HG02973 (cell line): Measurements from ENCODE around the gene GRAMD1B.

Experiments
- ATAC-seq: cut with Tn5 transposase; IDR thresholded peaks from one replicate; pipeline ENCODE4 v1.9.1; 2021; ENCODE audit warnings: moderate library complexity; ENCODE audit not compliant: unreplicated experiment

The GRAMD1B gene

DNA sequence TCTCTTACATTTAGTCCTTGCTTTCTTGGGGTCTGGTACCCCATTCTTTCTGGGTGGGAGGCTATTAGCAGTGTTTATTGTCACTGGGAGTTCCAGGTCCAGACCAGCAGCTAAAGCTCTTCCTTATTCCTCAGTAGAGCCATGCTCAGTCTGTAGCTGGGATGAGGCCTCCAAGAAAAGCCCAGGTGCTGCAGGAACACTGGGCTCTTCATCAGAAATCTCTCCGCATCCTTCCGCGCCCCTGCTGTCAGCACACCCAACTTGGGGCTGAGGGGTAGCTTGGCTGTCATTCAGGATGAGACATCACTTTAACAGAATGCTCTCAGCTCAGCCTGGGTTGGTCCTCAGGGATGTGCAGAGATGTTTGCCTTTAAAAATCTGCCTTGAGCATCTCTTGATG is 97.5 kb downstream of the GRAMD1B start:
- ATAC-seq, result no peak

DNA sequence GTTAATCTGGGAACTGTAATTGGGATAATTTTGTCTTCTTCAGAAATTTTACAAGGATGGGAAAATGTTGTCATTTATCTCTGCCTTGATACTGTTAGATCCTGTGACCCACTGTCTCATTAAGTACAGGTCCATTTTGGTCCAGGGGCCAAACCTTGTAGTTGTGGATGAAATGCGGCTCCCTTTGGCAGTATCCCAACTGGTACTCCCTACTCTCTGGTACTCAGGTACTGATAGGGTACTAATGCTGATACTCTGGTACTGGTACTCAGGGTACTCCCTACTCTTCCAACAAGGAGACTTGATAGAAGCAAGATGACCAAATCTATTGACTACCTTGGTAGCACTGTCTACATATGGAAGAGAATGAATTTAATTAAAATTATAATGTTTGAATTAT is 97.9 kb downstream of the GRAMD1B start:
- no peak for ATAC-seq

DNA sequence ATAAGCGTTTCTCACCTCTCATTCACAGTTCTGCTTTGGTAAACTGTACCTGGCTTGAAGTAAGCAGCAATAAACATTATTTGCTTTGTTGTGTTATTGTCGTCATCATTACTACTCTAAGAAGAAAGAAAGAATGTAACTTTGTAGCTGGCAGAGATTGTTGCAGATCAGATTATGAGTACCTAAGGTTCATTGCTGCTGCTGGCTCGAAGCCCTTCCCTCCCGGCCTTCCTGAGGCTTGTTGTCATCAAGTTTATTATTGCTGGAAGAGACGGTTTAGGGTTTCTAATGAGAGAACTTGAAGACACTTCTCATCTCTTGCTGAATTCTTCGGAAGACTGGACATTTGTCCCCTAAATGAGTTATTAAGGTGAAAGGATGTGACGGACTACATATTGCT is 101.3 kb downstream of the GRAMD1B start:
- no peak for ATAC-seq

DNA sequence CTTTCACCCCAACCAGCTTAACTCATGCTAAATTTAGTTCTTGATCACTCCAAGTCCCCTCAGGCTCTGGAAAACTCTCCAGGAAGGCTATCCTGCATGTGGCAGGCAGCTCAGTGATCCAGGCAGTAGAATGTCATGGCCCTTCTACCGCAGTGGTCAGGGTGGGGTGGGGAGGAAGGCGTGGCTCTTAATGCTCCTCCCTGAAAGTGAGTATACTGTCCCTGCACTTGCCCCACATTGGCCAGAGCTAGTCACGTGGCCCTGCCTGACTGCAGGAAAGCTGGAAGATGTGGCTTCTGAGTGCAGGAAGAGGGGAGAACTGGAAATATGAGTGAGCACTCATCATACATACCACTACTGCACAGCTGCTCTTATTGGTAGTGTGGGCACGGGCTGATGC is 102.1 kb downstream of the GRAMD1B start:
- no peak for ATAC-seq

DNA sequence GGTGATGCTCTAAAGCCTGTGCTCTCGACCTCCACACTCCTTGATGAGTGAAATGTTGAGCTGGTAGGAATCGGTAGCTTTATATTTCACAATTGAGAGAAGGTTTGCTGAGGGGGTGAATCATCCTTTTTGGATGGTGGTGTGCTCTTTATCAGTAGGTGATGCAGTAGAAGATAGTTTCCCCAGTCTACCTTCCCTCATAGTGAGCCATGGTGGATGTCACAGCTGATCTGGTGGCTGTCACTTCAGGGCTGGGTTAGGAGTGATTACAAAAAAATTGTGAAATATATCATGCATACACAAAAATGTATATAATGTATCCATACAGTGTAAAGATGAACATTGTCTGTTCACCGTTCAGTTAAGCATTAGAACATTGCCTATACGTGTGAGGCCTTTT is 105.3 kb downstream of the GRAMD1B start:
- no peak for ATAC-seq

DNA sequence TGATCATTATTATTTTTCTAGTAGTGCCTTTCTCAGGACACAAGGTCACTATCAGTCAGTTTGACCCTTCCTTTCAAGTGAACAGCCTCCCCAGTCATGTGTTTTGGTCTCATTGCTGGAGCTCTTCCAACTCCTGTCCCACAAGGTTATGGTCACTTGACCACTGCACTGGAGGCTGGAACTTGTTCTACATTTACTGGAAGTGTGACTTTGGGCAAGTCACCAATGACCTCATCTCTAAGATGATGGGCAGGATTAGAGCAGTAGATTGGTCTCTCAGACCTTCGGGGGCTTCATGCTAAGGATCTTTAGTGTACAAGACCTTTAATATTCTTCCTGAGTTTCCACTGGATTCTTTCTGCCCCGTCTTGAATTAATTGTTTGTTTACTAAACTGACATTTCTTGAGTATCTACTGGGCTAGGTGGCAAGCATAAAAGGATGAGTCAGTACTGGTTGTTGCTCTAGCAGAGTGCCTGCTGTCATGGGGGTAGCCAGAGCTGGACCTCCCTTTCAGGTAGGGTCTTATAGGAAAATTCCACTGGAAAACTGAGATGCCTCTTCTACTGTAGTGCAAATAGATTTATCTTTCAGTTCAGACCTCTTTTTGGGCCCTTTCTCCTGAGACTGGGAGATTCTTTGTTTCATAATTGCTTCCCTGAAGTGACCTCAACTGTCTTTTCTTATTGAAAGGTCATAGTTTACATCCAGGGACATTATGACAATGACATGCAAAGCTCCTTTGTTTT is 106.8 kb downstream of the GRAMD1B start:
- no peak for ATAC-seq

DNA sequence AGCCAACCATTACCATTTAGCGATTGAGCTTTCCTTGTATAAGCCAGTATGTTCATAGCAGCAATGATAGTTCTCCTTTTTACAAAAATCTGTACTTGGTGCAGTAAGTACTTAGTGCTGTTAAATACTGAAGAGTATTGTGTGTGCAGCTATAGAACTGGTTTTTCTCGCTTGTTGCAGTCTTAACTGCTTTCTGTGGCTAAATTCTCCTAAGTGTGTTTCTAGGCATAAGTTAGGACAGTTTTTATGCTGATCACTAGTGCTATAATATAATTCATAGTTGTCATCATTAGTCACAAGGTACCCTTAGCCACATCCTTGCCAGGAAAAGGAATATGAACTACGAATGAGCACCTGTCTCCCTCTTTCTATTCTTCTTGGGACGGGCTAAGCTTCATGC is 107.7 kb downstream of the GRAMD1B start:
- no peak for ATAC-seq

DNA sequence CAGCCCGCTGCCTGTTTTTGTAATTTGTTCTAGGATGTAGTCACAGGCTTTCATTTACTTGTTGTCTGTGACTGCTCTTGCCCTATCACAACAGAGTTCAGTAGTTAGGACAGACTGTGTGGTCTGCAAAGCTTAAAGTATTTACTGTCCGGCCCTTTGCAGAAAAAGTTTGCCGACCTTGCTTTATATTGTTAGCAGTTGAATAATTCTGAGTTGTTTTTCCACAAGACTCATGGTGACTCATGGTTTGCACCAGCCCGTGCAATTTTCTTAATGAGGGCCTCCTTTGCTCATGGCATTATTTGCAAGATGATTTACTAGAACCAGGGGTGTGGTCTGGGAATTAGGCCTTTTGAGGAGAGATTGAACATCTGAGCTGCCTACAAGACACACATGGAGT is 113.7 kb downstream of the GRAMD1B start:
- ATAC-seq, result no peak

DNA sequence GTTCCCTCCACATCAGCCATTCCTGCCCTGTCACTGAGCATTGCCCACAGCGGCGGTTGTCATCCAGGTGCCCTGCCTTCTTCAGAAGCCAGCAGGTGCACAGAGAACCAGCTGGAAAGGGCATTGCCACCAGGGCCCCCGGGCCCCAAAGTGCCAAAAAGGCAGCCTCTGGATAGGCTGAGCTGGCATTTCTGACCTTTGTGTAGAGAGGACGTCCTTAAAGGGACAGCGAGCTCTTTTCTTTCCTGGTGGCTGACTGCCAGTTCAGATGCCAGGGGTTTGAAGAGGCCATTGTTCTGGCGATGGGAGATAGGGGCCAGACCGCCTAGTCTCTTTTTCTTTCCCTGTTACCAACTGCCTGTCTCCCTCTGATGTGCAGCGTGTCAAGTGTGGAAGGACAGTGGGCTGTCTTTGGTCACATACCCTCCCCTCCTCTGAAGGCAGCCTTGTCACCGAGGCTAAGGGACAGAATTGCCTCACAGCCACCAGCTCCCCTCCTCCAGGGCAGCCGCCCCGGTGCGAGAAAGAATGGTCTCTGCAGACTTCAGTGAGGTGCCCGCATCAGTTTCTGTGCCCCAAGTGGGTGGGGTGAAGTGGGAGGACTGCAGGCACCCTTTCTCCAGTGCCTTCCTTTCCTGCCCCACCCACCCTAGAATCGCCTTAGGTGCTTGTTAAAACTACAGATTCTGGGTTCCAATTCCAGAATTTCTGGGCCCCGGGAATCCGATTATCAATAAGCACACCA is 114.7 kb downstream of the GRAMD1B start:
- no peak for ATAC-seq

DNA sequence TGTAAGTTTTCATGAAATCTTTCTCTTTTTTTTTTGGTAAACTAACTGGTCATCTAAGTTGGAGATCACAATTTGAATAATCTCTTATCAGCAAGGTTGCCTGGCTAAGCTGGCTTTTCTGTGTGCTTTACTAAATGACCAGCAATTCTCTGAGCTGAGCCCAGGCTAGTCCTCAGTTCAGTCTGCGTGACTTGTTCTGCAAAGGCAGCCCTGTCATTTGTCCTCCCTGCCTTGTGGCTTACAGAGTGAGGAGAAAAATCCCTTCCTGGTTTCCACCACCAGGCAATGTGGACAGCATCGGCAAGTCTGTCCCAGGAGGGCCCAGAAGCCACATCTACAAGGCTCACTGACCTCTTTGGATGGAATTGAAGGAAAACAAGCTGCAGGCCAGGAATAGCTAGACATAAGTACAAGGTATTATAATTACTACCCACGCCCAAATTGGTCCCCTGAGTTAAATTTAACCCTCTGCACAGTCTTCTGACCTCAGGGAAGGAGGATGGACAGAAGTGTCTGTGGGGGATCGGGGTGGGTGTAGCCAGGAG is 115.7 kb downstream of the GRAMD1B start:
- ATAC-seq, result no peak

DNA sequence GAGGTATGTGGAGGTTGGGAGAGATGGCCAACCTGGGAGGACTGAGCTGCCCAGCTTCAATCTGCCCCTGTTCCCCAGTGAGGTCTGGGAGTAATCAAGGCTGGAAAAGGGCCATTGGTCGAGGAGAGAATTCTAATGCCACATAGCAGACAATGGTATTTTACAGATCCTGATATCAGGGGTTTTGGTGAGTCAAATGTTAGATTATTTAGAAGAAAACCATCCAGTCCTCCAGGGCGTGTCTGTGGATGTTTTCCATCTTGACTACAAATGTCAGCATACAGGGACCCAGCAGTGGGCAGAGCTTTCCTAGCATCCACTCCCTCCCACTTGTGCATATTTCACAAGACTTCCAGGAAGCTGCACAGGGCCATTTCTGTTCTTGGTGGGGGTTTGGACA is 116.4 kb downstream of the GRAMD1B start:
- ATAC-seq, result no peak

DNA sequence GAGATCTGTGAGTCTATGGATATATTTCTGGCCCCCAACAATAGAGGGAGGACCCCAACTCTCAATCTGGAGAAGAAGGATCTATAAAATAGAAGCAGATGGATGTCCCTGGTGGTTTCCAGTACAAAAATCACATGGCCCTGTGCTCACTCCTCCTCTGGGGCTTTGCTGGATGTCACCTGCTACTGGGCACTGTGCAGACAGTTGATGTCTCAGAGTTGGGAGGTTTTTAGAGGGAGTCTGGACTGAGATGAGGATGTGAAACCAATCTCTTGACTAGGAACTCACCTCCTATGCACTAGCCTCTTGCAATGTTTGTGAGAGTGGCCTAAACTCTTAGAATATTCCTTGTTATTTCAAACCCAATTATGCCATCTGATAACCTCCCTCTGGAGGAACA is 117.1 kb downstream of the GRAMD1B start:
- peak; percentile 92 for ATAC-seq

DNA sequence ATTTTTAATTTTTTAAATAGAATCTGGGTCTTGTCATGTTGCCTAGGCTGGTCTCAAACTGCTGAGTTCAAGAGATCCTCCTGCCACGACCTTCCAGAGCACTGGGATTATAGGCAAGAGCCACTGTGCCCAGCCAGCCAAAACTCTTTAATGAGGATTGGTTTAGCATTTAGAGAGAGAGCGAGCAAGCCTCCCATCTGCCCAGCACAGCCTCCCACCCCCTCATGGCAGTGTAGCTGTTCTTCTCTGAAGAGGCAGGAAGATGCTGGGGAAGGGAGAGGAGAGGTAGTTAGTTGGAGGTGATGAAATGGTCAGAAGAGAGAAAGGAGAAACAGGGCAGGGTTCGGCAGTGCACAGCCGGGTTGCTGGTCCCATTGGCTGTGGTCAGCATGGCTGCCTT is 118.7 kb downstream of the GRAMD1B start:
- no peak for ATAC-seq

DNA sequence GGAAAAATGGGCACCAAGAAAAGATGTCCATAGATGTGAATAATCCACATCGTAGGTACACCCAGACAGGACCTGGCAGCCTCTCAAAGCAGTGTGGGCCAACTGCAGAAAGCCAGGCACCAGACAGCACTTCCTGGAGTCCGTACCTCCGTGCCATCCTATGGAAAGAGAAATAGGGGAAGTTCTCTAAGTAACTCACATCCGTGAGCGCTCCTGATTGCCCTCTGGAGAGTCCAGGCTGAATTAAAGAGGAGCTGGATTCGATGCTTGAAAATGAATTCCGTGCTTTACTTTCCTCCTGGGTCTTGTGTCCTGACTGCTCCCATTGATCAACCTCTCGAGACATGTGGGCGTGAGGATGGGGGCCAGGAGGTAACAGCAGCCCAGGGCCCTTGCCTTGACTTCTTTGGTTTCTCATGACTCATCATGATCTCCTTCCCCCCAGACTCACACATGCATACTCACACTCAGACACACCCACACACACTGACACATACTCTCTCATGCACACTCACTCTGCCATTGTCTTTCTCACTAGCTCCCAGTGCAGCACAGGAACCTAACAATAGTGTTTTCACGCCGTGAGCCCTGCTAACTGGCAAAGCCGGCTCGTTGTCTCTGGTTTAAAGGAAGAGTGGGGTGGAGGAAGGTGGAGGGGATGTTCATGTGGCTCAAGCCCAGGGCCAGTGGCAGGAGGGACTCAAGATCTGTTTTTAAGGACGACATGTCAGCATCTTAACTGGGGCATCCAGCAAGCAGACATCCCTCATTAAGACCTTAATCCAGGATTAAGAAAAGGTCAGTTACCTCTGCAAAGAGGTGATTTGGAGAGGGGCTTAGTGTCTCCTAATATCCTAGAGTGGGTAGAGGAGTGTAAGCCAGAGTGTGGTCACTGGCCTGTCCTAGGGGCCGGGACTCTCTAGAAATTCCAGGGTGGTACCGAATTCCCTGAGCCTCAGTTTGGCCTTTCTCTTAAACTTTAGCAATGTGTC is 120.2 kb downstream of the GRAMD1B start:
- ATAC-seq, result no peak

DNA sequence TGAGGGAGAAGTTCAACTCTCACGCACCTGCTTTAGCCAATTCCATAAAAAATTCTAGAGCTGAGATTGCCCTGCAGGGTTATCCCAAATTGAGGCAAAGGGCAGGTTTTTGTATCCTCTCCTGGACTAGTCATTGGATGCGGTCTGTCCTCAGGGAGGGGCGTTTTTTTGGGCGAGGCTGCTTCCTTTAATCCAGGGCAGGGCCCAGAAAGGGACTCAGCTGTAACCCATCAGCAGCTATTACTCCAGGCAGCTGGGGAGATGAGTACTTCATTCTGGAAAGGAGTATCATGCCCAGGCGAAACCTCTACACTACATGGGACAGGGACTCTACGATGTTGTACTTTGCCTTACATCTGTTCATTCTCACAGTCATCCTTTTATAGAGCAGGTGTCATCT is 121.0 kb downstream of the GRAMD1B start:
- no peak for ATAC-seq

DNA sequence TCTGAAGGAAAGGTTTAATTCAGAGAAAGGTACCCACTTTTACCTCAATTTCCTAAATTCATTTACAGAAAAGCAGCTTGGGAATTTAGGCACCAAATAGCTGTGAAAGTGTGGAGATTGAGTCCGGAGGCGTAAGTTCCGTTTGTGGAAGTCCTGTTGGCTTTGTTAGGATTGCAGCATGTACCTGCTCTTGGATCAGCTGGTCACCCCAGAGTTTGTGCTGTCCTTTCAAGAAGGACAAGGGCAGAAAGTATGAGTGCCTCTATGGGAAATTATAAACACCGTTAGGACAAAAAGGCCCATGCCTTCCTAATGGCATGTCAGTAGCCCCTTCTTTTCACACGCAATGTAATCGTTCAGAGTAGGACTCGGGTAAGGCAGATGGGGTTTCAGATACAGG is 126.6 kb downstream of the GRAMD1B start:
- no peak for ATAC-seq

DNA sequence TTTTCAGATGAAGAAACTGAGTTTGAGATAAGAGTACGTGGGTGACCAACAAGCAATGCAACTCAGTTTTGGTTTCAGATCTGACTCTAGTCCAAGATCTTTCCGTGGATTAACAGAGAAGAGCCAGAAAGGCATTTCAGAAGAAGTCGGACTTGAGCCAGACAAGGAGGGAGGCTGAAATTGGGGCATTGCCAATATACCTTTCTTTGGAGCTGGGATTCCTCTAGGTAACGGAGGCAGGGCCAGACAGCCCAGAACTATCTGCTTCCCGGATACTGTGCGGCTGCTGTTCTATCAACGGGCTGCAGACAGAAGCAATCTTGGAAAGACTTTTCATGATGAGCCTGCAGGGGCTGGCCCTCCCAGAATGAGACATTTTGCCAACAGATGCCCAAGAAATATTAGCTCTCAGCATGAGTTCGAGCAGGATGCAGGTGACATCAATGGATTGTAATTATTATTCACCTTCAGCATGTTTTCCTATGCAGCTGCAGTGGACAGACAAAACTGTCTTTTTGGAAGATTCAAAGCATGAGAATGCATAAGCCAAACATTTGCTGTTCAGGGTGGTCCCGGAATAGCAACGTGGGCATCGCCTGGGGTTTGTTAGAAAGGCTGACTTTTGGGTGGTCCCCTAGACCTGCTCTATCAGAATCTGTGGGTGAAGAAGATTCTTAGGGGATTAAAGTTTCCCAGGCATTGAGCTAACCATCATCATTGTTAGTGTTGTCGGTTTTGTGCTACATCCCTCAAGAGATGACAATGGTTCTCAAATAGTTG is 128.7 kb downstream of the GRAMD1B start:
- no peak for ATAC-seq

DNA sequence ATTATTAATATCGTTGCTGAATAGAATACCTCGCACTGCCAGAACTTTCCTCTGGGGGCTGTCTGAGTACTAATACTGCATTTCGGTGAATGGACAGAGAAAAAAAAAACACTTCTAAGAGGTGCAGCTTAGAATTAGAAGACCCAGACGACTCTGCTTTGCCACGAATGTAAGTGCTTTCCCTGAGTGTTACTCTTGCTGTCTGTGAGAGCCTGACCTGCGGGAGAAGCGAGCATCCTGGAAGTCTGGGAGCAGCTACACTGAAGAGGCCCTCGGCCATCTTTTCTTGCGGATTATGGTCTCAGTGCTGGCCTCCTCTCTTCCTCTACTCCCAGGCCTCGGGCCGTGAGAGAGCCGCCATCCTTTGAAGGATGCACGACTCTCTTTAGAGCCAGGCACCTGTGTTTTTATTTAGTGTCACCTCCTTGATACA is 129.5 kb downstream of the GRAMD1B start:
- ATAC-seq, result no peak

DNA sequence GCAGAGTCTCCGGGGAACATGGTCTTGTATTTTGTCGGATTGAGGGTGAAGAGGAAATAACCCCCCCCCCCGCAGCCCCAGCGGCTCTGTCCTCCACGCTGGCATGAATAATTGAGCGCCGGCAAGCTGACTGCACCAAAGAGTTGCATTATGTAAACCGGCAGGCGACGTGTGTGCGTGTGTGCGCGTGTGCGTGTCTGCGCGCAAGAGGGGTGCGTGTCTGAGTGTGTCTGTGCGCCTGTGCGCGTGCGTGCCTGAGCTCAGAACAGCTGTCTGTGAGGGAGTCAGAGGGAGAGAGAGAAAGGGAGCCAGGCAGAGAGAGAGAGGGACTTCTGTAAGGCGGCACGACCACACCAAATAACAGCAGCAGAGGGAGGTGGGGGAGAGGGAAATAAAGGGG is 129.9 kb downstream of the GRAMD1B start:
- no peak for ATAC-seq

DNA sequence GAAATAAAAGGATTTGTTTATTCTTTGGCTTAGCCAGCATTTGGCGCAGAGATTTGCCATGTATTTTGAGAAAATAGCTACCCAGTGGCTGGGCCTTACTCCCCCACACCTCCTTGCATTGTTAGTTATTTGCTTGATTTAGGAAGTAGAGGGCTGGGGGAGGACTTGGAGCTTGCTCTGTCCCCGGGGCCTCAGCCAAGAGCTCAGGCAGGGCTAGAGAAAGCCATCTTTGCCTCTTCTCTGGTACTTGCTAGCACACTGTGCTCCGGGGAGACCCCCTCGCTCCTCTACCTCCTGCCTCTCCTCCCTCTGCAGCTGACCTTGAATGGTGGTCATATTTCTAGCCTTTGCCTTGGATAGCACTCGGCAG is 131.3 kb downstream of the GRAMD1B start:
- ATAC-seq, result no peak
